HG03571 (cell line): Measurements from ENCODE around the gene BRPF3.

Source experiments
- ATAC-seq: cut with Tn5 transposase; IDR thresholded peaks from one replicate; pipeline ENCODE4 v1.9.1; 2021; ENCODE audit not compliant: unreplicated experiment

Gene BRPF3

DNA sequence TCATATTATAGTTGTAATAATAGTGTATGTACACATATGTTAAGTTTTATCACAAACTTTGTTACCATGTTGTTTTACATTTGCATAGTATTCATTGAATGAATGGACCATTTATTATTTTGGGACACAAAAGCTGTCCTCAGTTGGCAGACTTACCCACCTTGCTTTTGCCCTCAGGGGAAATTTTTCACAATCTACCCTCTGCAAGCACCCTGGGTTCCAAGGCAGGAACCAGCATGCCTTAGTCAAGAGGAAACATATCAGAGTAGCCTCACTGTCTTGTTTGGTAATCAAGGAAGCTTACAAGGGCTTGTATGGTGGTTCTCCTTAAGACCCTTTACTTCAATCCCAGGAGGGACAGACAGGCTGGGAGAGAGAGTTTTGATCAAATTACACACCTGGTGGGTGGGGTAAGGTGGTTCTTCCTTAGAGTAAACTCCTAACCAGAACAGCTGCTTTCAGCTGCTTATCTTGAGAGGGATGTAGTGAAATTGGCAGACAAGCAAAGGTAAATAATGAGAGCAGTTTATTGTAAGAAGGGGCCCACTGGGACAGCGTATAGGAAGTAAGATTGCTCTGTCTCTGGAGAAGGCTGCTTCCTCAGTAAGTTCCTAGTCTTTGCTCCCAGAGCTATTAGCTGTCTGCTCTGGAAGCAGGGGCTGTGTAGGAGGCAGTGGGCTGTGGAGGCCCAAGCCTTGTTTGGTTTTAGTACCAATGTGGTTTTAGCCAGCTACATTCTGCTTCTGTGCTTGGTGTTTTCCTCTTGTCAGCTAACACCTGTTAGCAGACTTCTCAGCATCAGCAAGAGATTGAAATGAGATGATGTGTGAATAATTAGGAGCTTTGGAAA is 31.1 kb downstream of the BRPF3 start:
- no peak for ATAC-seq

DNA sequence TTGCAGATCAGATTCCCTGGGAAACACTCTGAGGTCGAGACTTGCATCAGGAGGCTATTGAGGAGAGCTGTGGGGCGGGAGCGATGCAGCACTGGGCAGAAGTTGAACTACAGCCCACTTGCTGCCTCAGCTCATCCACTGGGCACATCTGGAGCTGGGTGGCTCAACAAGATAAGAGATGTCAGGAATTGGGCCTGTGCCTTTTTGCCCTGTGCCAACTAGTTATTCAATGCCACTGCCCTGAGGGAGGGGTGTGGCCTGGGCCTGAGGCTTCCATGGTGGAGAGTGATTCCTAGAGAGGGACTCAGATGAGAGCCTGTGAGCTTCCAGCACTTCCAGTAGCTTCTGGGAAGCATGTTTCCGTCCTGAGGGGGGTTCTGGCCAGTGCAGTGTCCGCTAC is 32.7 kb downstream of the BRPF3 start:
- ATAC-seq, result no peak

DNA sequence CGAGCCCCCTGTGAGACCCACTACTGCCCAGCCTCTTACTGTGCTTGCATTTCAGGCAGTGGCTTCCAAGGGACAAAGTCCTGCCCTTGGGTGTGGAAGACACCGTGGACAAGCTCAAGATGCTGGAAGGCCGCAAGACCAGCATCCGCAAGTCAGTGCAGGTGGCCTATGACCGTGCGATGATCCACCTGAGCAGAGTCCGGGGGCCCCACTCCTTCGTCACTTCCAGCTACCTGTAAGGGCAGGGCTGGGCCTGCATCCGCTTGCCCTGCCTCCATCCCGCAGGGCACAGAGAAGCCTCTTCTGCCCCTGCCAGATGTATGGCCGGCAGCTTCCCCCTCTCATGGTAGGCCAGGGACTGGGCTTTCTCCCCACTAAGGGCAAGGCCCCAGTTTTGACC is 33.8 kb downstream of the BRPF3 start:
- no peak for ATAC-seq

DNA sequence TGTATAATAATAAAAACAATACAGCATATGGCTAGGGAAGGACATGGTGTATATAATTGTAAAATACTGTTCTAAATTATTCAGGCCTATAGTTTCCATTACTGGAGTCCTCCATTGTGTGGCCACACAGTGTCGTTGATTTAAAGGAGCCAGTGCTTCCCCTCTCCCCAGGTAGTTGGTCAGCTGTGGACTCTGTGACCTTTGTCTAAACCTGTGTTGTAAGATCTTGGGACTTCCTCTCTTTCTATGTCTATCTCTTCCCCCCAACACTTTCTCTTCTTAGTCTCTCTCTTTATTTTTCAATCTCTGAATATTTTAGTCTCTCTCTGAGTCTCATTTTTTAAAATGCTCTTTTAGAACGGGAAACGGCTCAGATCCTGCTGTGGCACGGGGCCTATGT is 35.6 kb downstream of the BRPF3 start:
- ATAC-seq, result no peak

DNA sequence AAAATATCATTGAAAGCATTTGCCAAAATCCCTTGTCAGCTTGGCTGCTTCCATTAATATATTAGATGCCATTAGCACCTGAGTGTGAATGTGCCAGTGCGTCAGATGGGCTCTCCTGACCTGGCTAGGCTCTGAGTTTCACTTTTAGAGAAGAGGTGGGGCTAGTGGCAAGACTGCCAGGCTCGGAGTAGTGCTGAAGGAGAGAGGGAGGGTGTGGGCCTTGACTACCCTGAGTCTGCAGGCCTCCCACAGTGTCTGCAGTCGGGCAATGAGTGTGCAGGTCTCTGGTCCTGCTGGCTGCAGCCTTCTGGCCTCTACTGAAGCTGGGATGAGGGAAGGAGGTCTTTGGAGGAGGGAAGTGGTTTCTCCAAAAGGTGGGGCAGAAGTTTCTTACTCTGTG is 38.8 kb downstream of the BRPF3 start:
- ATAC-seq, result no peak

DNA sequence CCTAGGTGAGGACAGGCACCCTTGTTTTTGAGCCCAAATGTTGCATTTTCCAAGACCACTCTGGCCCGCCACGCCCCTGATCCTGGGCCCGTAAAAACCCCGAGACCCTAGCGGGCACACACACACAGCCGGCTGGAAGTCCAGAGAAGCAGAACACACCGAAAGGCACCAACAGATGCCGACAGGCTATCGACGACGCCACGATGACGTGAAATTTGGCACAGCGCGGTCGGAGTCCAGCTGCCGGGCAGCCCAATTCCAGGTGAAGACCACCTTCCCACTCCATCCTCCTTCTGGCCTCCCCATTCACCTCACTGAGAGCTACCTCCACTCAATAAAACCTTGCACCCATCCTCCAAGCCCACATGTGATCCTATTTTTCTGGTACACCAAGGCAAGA is 39.3 kb downstream of the BRPF3 start:
- ATAC-seq, result no peak

DNA sequence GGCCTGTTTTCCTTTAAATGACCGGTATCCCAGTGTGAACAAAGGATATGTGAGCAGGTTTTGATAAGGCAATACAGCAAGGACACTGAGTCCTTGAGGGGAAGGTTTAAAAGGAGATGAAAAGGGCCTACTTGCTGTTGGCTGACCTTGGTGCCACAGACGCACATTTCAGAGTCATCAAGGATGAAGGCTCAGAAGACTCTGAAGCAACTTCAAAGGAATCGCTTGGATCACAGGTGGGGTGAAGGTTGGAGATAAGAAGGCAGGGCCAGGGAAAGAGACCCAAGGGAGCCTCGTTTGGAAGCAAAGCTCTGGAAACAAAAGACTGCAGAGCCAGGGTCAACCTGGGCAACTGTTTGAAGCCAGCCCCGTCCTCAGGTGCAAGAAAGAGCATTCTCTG is 43.2 kb downstream of the BRPF3 start:
- no peak for ATAC-seq

DNA sequence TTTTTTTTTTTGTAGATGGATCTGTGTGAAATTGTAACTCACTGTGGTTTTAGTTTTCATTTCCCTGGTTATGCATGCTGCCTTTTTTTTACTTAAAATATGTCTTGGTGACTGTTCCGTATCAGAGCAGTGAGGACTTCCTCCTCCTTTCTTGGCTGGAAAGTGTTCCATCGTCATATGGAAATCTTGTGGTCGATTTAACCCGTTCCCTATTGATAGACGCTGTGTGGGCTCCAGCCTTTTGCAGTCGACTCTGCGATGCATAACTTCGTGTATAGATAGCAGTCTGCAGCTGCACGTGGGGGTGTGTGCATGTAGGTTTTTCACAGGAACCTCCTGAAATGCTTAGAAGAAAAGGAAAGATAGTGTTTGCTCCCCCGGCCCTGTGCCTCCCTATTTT is 45.2 kb downstream of the BRPF3 start:
- no peak for ATAC-seq

DNA sequence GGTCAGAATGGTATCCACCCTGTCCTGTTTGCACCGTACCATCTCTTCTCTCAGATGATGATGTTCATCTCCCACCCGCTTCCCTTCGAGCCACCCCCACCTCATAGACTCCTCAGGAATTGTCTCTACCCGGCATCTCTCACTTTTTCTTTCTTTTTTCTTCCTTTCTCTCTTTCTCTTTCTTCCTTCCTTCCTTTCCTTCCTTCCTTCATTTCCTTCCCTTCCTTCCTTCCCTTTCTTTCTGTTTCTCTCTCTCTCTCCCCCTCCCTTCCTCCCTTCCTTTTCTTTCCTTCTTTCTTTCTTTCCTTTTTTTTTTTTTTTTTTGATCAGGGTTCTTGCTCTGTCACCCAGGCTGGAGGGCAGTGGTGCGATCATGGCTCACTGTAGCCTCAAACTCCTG is 45.6 kb downstream of the BRPF3 start:
- ATAC-seq, result no peak

DNA sequence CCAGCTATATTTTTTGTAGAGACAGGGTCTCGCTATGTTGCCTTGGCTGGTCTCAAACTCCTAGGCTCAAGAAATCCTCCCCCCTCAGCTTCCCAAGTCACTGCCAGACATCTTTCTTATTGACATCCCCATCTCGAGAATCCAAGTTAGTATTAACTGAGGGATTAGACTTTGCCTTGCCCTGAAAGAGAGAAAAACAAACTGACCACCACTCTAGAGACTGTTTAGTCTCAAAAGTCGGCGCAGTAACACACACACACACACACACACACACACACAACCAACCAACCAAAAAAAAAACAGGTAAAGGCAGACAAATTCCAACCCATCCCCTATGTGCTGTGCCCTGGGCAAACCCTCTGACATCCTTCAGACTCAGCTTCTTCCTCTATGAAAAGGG is 46.1 kb downstream of the BRPF3 start:
- no peak for ATAC-seq

DNA sequence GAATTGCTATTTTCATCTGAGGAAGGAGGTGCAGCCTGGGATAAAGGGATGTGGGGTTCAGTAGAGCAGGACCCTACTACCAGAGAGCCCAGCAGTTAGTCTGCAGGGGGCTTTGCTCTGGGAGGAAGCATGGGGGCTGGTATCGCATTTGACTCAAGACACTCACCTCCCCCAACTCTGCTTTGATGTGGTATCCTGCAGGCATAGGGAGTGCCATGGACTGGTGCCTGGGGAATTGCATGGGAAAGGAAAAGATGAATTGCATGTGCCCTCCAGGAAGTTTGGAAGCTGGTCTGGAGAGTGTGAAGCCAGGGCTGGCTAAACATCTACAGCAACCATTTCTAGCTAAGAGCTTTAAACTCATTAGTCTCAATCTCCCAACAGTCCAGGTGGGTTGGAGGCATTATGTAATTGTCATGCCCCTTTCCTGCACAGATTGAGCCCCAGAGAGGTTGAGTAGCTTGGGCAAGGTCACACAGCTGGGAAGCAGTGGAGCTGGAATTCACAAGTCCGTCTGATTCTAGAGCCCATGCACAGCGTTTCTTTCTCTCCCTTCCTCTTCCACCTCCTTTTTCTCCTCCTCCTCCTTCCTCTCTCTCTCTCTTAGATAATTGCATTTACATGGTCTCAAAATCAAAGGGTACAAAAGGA is 47.1 kb downstream of the BRPF3 start:
- ATAC-seq, result no peak

DNA sequence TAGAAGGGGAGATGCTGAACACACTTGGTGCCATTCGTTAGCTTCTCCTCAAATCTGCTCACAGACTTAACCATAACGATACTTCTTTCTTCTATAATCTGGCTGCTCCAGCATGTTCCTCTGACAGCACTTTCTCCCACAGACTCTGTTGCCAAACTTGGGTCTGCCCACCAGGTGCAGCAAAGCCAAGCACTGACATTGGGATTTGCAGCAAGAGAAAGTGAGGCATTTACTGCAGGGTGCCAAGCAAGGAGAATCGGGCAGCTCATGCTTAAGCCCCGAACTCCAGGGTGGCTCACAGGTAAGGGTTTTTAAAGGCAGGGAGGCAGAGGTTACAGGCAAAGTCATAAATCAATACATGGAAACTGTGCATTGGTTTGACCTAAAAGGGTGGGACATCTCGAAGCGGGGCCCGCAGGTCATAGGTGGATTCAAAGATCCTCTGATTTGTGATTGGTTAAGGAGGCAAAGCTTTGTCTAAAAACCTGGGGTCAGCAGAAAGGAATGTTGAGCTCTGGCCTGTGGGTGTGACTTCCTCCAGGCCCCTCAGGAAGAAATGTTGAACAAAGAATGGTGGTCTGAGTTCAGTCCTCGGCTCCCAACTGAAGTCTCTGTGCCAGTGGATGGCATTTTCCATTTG is 48.2 kb downstream of the BRPF3 start:
- no peak for ATAC-seq

DNA sequence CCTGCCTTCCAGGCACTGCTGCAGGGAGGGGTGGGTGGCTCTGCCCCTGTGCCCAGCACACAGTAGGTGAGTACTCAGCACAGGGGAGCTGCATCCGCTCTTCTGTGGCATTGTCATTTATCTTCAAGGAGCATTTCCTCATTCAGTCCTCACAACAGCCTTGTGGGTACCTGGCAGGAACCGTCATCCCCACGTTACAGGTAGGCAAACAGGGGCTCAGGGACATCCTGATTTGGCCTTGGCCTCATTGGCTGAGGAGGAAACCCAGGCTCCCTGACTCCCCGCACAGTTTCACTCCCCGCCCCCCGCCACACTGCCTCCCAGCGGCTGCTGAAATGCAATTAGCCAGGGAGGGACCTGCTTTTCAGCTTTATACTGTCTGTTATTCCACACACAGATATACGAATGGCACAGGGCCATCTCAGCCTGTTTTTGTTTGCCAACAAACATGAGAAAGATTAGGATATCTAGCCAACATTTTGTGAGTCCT is 49.1 kb downstream of the BRPF3 start:
- ATAC-seq, result no peak

DNA sequence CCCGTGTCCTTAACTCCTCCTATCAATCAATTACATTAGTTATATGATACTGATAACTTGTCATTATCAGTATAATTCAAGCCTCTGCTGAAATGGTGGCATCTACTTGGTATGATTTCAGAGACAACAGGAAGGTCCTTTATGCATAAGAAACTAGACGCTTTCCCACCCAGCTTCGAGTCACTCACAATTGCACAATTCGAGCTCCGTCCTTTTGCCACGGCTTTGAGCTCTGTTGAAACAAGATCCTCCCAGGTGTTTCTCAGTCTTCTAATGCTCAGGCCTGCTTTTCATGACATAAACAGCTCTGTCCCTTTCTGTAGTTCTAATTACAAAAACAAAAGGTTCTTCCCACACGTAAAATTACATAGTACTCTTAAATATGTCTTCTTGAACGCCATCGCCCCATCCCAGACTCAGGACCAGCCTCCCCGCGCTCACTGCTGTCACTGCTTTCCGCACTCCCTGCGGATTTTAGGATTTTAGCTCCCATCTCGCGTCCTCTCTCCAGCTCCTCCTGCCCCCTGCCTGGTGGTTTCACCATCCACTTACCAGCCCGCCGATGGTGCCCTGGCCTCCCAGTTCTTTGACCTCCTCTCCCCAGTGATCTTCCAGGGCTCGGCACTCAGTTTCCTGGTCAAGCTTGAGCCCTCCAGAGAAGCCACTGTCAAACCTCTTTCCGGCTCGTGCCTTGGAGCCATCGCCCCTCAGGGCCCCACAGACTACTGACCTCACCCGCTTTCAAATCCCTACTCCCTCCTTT is 50.1 kb downstream of the BRPF3 start:
- ATAC-seq, result no peak

DNA sequence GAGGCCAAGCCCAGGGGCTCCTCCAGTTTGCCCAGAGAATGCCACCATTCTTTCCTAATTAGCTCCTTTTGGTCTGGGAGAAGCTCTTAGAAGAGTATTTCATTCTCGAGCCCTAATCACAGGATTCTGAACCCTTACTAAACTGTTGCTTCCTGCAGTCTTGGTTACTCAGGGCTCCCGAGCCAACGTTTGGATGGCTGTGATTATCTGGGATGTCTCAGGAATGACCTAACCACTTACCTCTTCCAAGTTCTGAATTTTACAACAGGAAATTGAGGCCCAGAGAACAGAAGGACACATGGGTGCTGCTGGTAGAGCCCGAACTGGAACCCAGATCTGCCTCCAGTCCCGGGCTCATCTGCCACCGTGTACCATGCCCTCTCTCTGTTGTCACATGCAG is 51.1 kb downstream of the BRPF3 start:
- ATAC-seq, result no peak

DNA sequence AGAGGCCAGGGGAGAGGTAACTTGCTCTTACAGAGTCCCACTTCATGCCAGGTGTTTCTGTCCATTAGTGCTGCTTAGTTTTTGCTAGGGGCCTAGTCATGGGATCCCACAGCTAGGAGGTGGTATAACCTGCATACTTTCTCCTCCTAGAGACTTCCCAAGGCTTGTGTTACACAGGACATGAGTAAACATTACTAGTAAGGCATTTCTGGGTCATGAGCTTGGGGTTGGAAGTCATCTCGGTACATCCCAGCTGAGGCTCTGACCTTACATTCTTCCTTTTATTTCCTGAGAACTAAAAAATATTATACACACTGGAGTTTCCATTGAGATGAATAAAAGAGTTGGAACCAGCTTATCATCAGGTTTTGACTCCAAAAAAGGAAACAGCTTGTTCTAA is 52.4 kb downstream of the BRPF3 start:
- no peak for ATAC-seq

DNA sequence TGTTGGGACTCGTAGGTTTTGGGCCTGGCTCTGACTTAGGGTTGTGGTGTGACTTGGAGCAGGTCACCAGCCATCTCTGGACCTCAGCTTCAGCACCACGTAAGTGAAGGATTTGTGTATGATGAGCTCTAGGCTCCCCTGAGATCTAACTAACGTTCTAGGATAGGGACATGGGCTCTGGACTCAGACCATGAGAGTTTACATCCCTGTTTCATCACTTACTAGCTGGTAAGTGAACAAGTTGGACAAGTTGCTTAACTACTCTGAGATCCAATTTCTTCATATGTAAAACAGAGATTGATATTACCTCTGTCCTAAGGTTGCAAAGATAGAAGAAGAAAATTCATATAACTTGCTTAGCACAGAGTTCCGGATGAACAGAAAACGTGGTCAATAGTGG is 53.0 kb downstream of the BRPF3 start:
- ATAC-seq, result no peak

DNA sequence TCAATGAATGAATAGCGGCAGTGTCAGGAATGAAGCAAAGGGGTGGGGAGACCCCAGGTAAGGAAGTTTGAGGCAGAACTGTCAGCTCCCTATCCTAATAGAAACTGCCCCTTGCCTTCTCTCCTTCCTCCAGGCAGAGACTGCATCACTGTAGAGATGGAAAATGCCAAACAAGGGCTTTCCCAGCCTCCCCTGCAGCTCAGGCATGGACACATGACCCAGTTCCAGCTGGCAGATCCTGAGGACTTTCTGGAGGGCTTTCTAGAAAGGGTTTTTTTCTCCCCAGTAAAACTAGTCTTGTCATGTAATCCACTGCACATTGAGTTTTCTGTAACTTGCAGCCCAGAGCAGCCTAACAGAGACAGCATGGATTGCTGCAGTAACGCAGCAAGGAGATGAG is 55.5 kb downstream of the BRPF3 start:
- ATAC-seq, result no peak

DNA sequence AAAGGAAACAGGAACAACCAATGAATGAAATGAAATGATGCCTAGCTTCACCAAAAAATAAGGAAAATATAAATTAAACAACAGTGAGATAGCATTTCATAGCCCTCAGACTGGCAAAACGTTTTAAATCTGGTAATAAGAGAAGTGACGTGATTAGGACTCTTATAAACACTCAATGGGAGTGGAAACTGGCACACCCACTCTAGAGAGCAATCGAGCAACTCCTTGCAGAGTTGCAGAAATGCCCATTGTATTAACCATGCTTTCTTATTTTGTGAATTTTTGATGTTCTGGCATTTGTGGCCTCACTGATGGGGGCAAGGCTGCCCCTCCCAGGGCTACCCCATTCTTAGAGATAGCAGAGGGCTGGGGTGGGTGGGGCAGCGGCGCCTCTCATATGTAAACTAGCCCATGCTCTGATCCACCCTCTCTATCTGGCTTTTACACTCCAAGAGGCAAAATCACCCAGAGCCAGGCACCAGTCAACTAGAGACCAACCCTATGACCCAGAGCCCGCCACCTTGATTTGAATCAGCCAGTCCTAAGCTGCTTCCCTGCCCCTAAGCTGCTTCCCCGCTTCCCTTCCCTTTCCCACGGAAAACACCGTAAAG is 67.0 kb downstream of the BRPF3 start:
- ATAC-seq, result no peak

DNA sequence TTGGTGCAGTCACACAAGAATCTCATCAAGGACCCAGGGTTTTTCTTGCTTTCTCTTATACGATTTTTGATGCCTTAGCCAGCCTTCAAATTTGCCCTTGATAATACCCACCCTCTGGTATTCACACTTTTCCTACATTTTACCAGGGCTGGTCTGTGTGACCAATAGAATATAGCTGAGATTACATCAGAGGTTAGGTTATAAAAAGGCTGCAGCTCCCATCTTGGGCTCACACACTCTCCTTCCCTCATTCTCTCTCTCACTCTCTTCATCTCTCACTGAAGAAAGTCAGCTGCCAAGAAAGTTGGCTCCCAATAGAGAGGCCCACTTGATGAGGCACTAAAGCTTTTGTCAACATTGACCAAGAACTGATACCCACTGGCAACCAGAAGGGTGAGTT is 69.2 kb downstream of the BRPF3 start:
- ATAC-seq, result no peak
